ENCODE data around the gene COL23A1.

GRCh38 chr5:178426326-178427130, 163.7 kb downstream of the COL23A1 start:
- TF ChIP-seq CTCF (IDR thresholded peaks at IDR 0.05), result no peak
- TF ChIP-seq POLR2A (IDR thresholded peaks at IDR 0.05), result no peak
- no peak for TF ChIP-seq EP300 (IDR thresholded peaks at IDR 0.05)

Measured in tibial nerve (tissue), 4 donors.